PC-9 (cell line): Measurements from ENCODE around the gene OR7E24.

Experiments
- CTCF ChIP-seq: fragments of 200-600 bp; sonication (generic); conservative IDR thresholded peaks from 2 replicates; pipeline ENCODE4 v1.6.1; 2017; ENCODE audit warnings: mixed run types, antibody characterized with exemption, mild to moderate bottlenecking, moderate library complexity
- EZH2 ChIP-seq: fragments of 200-600 bp; sonication (generic); IDR thresholded peaks from 2 replicates; pipeline ENCODE4 v1.8.0; 2017; ENCODE audit warnings: antibody characterized with exemption, low read depth

GRCh38 chr19:9205501-9206113 is 45.1 kb upstream of the OR7E24 start:
- TF ChIP-seq EZH2 = no peak
- peak; percentile 94 for TF ChIP-seq CTCF
